H9 (cell line): ENCODE data around the gene ZFY. TPM values are rescaled to one million over a fixed set of nuclear protein-coding genes. Genes with fewer than 3 reads are reported as not detected.

Source experiments
- DNase-seq: peaks from one replicate; pipeline ENCODE4 v3.0.0-alpha.2; 2017
- H2AFZ ChIP-seq: one replicate; pipeline ENCODE4 v1.6.1; 2013; ENCODE audit warnings: mild to moderate bottlenecking, low read length, control low read depth, moderate library complexity
- H2AK5ac ChIP-seq: 2 replicates; pipeline ENCODE4 v1.6.1; 2013; ENCODE audit warnings: low read length, control low read depth, mixed read lengths; ENCODE audit not compliant: insufficient read length
- H2BK120ac ChIP-seq: one replicate; pipeline ENCODE4 v1.6.1; 2013; ENCODE audit warnings: low read depth, mild to moderate bottlenecking, low read length, control low read depth, inconsistent platforms; ENCODE audit not compliant: poor library complexity, severe bottlenecking
- H2BK12ac ChIP-seq: 2 replicates; pipeline ENCODE4 v1.6.1; 2013; ENCODE audit warnings: low read length, control low read depth, mixed read lengths, low read depth; ENCODE audit not compliant: insufficient read length
- H2BK15ac ChIP-seq: 2 replicates; pipeline ENCODE4 v1.6.1; 2013; ENCODE audit warnings: low read depth, low read length, control low read depth
- H2BK20ac ChIP-seq: one replicate; pipeline ENCODE4 v1.6.1; 2013; ENCODE audit warnings: low read depth, mild to moderate bottlenecking, low read length, control low read depth, inconsistent platforms; ENCODE audit not compliant: poor library complexity, severe bottlenecking
- H2BK5ac ChIP-seq: 2 replicates; pipeline ENCODE4 v1.6.1; 2013; ENCODE audit warnings: low read length, control low read depth, mixed read lengths; ENCODE audit not compliant: insufficient read length
- H3K14ac ChIP-seq: 2 replicates; pipeline ENCODE4 v1.6.1; 2013; ENCODE audit warnings: low read length, control low read depth; ENCODE audit not compliant: insufficient read depth
- H3K18ac ChIP-seq: 2 replicates; pipeline ENCODE4 v1.6.1; 2013; ENCODE audit warnings: low read depth, mild to moderate bottlenecking, mixed read lengths, low read length, control low read depth; ENCODE audit not compliant: insufficient read length
- H3K23ac ChIP-seq: 2 replicates; pipeline ENCODE4 v1.6.1; 2013; ENCODE audit warnings: low read length, control low read depth, mixed read lengths, low read depth; ENCODE audit not compliant: insufficient read length
- H3K23me2 ChIP-seq: 2 replicates; pipeline ENCODE4 v1.6.1; 2013; ENCODE audit warnings: low read depth, mild to moderate bottlenecking, mixed read lengths, low read length, control low read depth; ENCODE audit not compliant: insufficient read length, poor library complexity, severe bottlenecking
- H3K27ac ChIP-seq: 2 replicates; pipeline ENCODE4 v1.5.1; 2013; ENCODE audit warnings: low read length, control low read depth, mixed read lengths, low read depth; ENCODE audit not compliant: insufficient read length
- H3K27me3 ChIP-seq: 2 replicates; pipeline ENCODE4 v1.6.1; 2013; ENCODE audit warnings: low read length, control low read depth, inconsistent platforms; ENCODE audit not compliant: insufficient read depth
- H3K4ac ChIP-seq: 2 replicates; pipeline ENCODE4 v1.6.1; 2013; ENCODE audit warnings: low read depth, mild to moderate bottlenecking, control low read depth, inconsistent platforms, low read length, moderate library complexity
- H3K4me1 ChIP-seq: 2 replicates; pipeline ENCODE4 v1.6.1; 2013; ENCODE audit warnings: low read length, control low read depth, inconsistent platforms; ENCODE audit not compliant: insufficient read depth
- H3K4me2 ChIP-seq: 2 replicates; pipeline ENCODE4 v1.6.1; 2013; ENCODE audit warnings: low read length, control low read depth, mixed read lengths; ENCODE audit not compliant: insufficient read length, insufficient read depth
- H3K56ac ChIP-seq: 2 replicates; pipeline ENCODE4 v1.6.1; 2013; ENCODE audit warnings: low read depth, mild to moderate bottlenecking, mixed read lengths, low read length, control low read depth; ENCODE audit not compliant: insufficient read length
- H3K79me1 ChIP-seq: 2 replicates; pipeline ENCODE4 v1.6.1; 2013; ENCODE audit warnings: low read depth, mild to moderate bottlenecking, moderate library complexity, low read length, control low read depth, inconsistent platforms; ENCODE audit not compliant: insufficient read depth, poor library complexity, severe bottlenecking
- H3K79me2 ChIP-seq: 2 replicates; pipeline ENCODE4 v1.6.1; 2013; ENCODE audit warnings: low read length, control low read depth, inconsistent platforms; ENCODE audit not compliant: insufficient read depth
- H3K9ac ChIP-seq: 2 replicates; pipeline ENCODE4 v1.6.1; 2013; ENCODE audit warnings: low read length, control low read depth, mixed read lengths; ENCODE audit not compliant: insufficient read length; ENCODE audit errors: extremely low read depth
- H3K9me3 ChIP-seq: one replicate; pipeline ENCODE4 v1.6.1; 2013; ENCODE audit warnings: low read depth, low read length, inconsistent platforms; ENCODE audit not compliant: control insufficient read depth
- H3T11ph ChIP-seq: one replicate; pipeline ENCODE4 v1.6.1; 2013; ENCODE audit warnings: mild to moderate bottlenecking, low read length, control low read depth, inconsistent platforms
- H4K20me1 ChIP-seq: one replicate; pipeline ENCODE4 v1.6.1; 2013; ENCODE audit not compliant: control insufficient read depth, insufficient read length, insufficient read depth
- H4K5ac ChIP-seq: 2 replicates; pipeline ENCODE4 v1.6.1; 2013; ENCODE audit warnings: low read depth, mild to moderate bottlenecking, mixed read lengths, low read length, control low read depth; ENCODE audit not compliant: insufficient read length
- H4K8ac ChIP-seq: replicated peaks from 2 replicates; pipeline ENCODE4 v1.6.1; 2013; ENCODE audit warnings: low read length, control low read depth, mixed read lengths, low read depth; ENCODE audit not compliant: insufficient read length
- H4K91ac ChIP-seq: 2 replicates; pipeline ENCODE4 v1.6.1; 2013; ENCODE audit warnings: low read depth, mild to moderate bottlenecking, moderate library complexity, mixed read lengths, low read length, control low read depth; ENCODE audit not compliant: insufficient read length
- H3K27ac Mint-ChIP-seq, 3 experiments: 2 replicates in 2 of 3; 3 replicates in 1 of 3; pipeline ENCODE4 v1.8.0; 2020 to 2021; ENCODE audit warnings: mixed read lengths in 3 of 3, mild to moderate bottlenecking in 1 of 3, moderate library complexity in 1 of 3
- H3K27me3 Mint-ChIP-seq: 2 replicates; pipeline ENCODE4 v1.8.0; 2021; ENCODE audit warnings: low read depth, mild to moderate bottlenecking, moderate library complexity, mixed read lengths
- H3K36me3 Mint-ChIP-seq, 3 experiments: 2 replicates in 2 of 3; 3 replicates in 1 of 3; pipeline ENCODE4 v1.8.0; 2020 to 2021; ENCODE audit warnings: low read depth in 3 of 3, mixed read lengths in 3 of 3; ENCODE audit not compliant: insufficient read depth in 1 of 3
- H3K4me1 Mint-ChIP-seq, 2 experiments: 2 replicates each; pipeline ENCODE4 v1.8.0; 2020; ENCODE audit warnings: mixed read lengths in 2 of 2
- H3K4me3 Mint-ChIP-seq, 2 experiments: 2 replicates in 1 of 2; 3 replicates in 1 of 2; pipeline ENCODE4 v1.8.0; 2020 to 2021; ENCODE audit warnings: mild to moderate bottlenecking in 2 of 2, mixed read lengths in 2 of 2, moderate library complexity in 1 of 2
- H3K9me3 Mint-ChIP-seq, 2 experiments: 2 replicates in 1 of 2; 3 replicates in 1 of 2; pipeline ENCODE4 v1.8.0; 2020; ENCODE audit warnings: mild to moderate bottlenecking in 2 of 2, mixed read lengths in 2 of 2, moderate library complexity in 1 of 2
- CTCF ChIP-seq: fragments of 200-600 bp; sonication (generic); conservative IDR thresholded peaks from 3 replicates; pipeline ENCODE4 v1.8.0; 2021; ENCODE audit warnings: antibody characterized with exemption, mild to moderate bottlenecking
- WGBS: extraction: QIAGEN DNeasy Blood & Tissue Kit; methylation state at CpG from one replicate; pipeline ENCODE4 v1.1.7; 2013; ENCODE audit warnings: missing lambda C conversion rate, low lambda C conversion rate, mixed read lengths; ENCODE audit not compliant: insufficient read length; ENCODE audit errors: extremely low coverage; 5-methylcytosine and 5-hydroxymethylcytosine counted together
- total RNA-seq: library from RNA; stranded (reverse); gene quantifications from 2 replicates; pipeline ENCODE4 v1.2.1, GENCODE V29; 2021

ZFY gene
- total RNA-seq, 1 experiment from 2014 or later, result not detected

- TF ChIP-seq CTCF, result no peak
- H3K4me1 ChIP-seq, result no peaks in the 10 kb centered on the region
- no peak overlapping the region for H3K18ac ChIP-seq
- Mint-ChIP-seq H3K4me1 (no peaks in the 10 kb centered on the region), H3K4me3 (no peak overlapping the region), H3K9me3 (no peaks in the 10 kb centered on the region), H3K27ac (no peak overlapping the region), H3K27me3 (no peaks in the 10 kb centered on the region), H3K36me3 (no peaks in the 10 kb centered on the region)
- no peak overlapping the region for H2AK5ac ChIP-seq
- no peaks in the 10 kb centered on the region for H3K79me2 ChIP-seq
- H4K20me1 ChIP-seq, result no peaks in the 10 kb centered on the region
- H4K5ac ChIP-seq, result no peak overlapping the region
- no peak overlapping the region for H3K56ac ChIP-seq
- no peak for DNase-seq
- no peak overlapping the region for H2BK15ac ChIP-seq
- H3K23ac ChIP-seq, result no peak overlapping the region
- H2AFZ ChIP-seq, result no peak overlapping the region
- no peak overlapping the region for H3K4me2 ChIP-seq
- H2BK120ac ChIP-seq, result no peak overlapping the region
- no peak overlapping the region for H3T11ph ChIP-seq
- no peaks in the 10 kb centered on the region for H3K79me1 ChIP-seq
- no peak overlapping the region for H3K14ac ChIP-seq
- H4K8ac ChIP-seq, result no peak overlapping the region
- H3K9me3 ChIP-seq, result no peaks in the 10 kb centered on the region
- no peaks in the 10 kb centered on the region for H3K27me3 ChIP-seq
- H4K91ac ChIP-seq, result no peak overlapping the region
- H2BK5ac ChIP-seq, result no peak overlapping the region
- H2BK20ac ChIP-seq, result no peak overlapping the region
- no peak overlapping the region for H3K27ac ChIP-seq
- no peaks in the 10 kb centered on the region for H3K23me2 ChIP-seq
- H2BK12ac ChIP-seq, result no peak overlapping the region
- no peak overlapping the region for H3K4ac ChIP-seq
- H3K9ac ChIP-seq, result no peak overlapping the region
- no CpG with 5 or more reads among the region's 5 CpGs for WGBS
These were observed 47.8 kb upstream of the ZFY start for GRCh38 chrY:2887386-2887785.
